ENCODE measurements around the gene DDX6.

- TF ChIP-seq POLR2AphosphoS5 (IDR thresholded peaks at IDR 0.05; ENCODE audit: low read depth, low read length) = no peak
- TF ChIP-seq POLR2A (IDR thresholded peaks at IDR 0.05; ENCODE audit: low read depth, low read length) = no peak
- no peak for TF ChIP-seq TAF1 (IDR thresholded peaks at IDR 0.05; ENCODE audit: borderline replicate concordance, low read depth, low read length)
These were observed 76.1 kb downstream of the DDX6 start for GRCh38 chr11:118714816-118715215.
